NK-92 treated with Interleukin-12 subunit alpha and Interleukin-12 subunit beta, amount 100 ng/mL, for 24 hours (cell line): Measurements from ENCODE around the gene IQCK.

Experiments used
- DNase-seq: peaks from one replicate; lab custom pipeline; 2025; lab: John Stamatoyannopoulos, UW

Gene IQCK

GRCh38 chr16:19860166-19861041 is 142.3 kb downstream of the IQCK start:
- DNase-seq: no peak

GRCh38 chr16:19861133-19861532 is 143.1 kb downstream of the IQCK start:
- no peak for DNase-seq

GRCh38 chr16:19861811-19862327 is 143.8 kb downstream of the IQCK start:
- no peak for DNase-seq

- DNase-seq: no peak
Measured at GRCh38 chr16:19863990-19864389, 145.9 kb downstream of the IQCK start.

- no peak for DNase-seq
Measured at GRCh38 chr16:19864566-19864965, 146.5 kb downstream of the IQCK start.

- no peak for DNase-seq
Measured at GRCh38 chr16:19868421-19868820, 150.3 kb downstream of the IQCK start.

GRCh38 chr16:19871721-19872120 is 153.7 kb downstream of the IQCK start:
- DNase-seq: no peak

GRCh38 chr16:19872179-19872863 is 154.2 kb downstream of the IQCK start:
- no peak for DNase-seq

GRCh38 chr16:19872935-19873334 is 154.9 kb downstream of the IQCK start:
- no peak for DNase-seq

- no peak for DNase-seq
Measured at GRCh38 chr16:19874026-19874425, 156.0 kb downstream of the IQCK start.

- no peak for DNase-seq
Measured at GRCh38 chr16:19874851-19875546, 156.9 kb downstream of the IQCK start.

- no peak for DNase-seq
Measured at GRCh38 chr16:19875900-19876299, 157.8 kb downstream of the IQCK start.

GRCh38 chr16:19876501-19877059 is 158.5 kb downstream of the IQCK start:
- no peak for DNase-seq

GRCh38 chr16:19878757-19879156 is 160.7 kb downstream of the IQCK start:
- DNase-seq: no peak

- DNase-seq: no peak
Measured at GRCh38 chr16:19879241-19879792, 161.2 kb downstream of the IQCK start.

- no peak for DNase-seq
Measured at GRCh38 chr16:19881028-19881427, 163.0 kb downstream of the IQCK start.

GRCh38 chr16:19881783-19882182 is 163.7 kb downstream of the IQCK start:
- no peak for DNase-seq

GRCh38 chr16:19882186-19882585 is 164.1 kb downstream of the IQCK start:
- no peak for DNase-seq

GRCh38 chr16:19882646-19883045 is 164.6 kb downstream of the IQCK start:
- DNase-seq: no peak

- DNase-seq: no peak
Measured at GRCh38 chr16:19883296-19883965, 165.4 kb downstream of the IQCK start.

GRCh38 chr16:19883966-19884485 is 166.0 kb downstream of the IQCK start:
- no peak for DNase-seq
